ENCODE results near the gene GOLGA6B. TPM values are rescaled to one million over a fixed set of nuclear protein-coding genes. Genes with fewer than 3 reads are reported as not detected.
"Not testable (repeated sequence)": the region's sequence is repeated elsewhere in the genome, so short reads cannot be mapped to it uniquely, and the experiment has no call there.

Gene GOLGA6B
- total RNA-seq, 1 donor from 2014 or later = not detected

DNA sequence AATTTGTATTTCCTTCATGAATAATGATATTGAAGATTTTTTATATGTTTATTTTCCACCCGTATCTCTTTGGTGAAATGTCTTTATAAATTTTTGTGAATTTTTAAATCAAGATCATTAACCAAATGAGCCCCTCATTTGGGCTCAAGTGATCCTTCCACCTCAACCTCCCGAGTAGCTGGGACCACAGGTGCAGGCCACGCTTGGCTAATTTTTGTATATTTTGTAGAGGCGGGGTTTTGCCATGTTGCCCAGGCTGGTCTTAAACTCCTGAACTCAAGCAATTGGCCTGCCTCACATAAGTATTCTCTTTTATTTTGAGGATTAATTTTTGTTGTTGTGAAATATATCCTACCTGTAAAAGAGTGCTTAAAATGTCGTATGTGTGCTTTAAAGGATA lies 36.4 kb downstream of the GOLGA6B start:
- H3K27ac ChIP-seq = no peak overlapping the region
- H3K36me3 ChIP-seq = no peaks in the 10 kb centered on the region
- DNase-seq (ENCODE audit: extremely low spot score in 2 of 2) = no peak
- H3K9me3 ChIP-seq = no peaks in the 10 kb centered on the region
- H3K4me3 ChIP-seq = no peak overlapping the region
- TF ChIP-seq, protein P1, sequence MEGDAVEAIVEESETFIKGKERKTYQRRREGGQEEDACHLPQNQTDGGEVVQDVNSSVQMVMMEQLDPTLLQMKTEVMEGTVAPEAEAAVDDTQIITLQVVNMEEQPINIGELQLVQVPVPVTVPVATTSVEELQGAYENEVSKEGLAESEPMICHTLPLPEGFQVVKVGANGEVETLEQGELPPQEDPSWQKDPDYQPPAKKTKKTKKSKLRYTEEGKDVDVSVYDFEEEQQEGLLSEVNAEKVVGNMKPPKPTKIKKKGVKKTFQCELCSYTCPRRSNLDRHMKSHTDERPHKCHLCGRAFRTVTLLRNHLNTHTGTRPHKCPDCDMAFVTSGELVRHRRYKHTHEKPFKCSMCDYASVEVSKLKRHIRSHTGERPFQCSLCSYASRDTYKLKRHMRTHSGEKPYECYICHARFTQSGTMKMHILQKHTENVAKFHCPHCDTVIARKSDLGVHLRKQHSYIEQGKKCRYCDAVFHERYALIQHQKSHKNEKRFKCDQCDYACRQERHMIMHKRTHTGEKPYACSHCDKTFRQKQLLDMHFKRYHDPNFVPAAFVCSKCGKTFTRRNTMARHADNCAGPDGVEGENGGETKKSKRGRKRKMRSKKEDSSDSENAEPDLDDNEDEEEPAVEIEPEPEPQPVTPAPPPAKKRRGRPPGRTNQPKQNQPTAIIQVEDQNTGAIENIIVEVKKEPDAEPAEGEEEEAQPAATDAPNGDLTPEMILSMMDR (IDR thresholded peaks at IDR 0.05) = no peak
- no peak for TF ChIP-seq POLR2AphosphoS5 (IDR thresholded peaks at IDR 0.05; ENCODE audit: insufficient read depth in 1 of 2, low read depth in 1 of 2)
- no peak for TF ChIP-seq POLR2A (IDR thresholded peaks at IDR 0.05)
- intact Hi-C loops (cut with DNase I) = no loop called here
- no peaks in the 10 kb centered on the region for H3K27me3 ChIP-seq
- H3K4me1 ChIP-seq = peaks cover 8% of the 10 kb centered on the region

- H3K27me3 ChIP-seq = no peaks in the 10 kb centered on the region
- DNase-seq (ENCODE audit: extremely low spot score in 2 of 2) = no peak
Observed at GRCh38 chr15:72698938-72699337, 44.4 kb downstream of the GOLGA6B start.

DNA sequence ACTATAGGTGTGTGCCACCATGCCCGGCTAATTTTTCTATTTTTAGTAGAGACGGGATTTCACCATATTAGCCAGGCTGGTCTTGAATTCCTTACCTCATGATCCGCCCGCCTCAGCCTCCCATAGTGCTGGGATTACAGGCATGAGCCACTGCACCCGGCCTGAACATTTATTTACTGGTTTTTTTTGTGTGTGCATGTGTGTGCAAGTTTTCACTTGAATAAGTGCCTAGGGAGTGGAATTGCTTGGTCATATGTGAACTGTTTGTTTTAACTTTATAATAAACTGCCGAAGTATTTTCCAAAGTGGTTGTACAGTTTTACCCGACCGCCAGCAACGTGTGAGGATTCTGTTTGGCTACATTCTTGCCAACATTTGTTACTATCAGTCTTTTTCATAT lies 45.6 kb downstream of the GOLGA6B start:
- no peak overlapping the region for H3K4me3 ChIP-seq
- TF ChIP-seq POLR2A (IDR thresholded peaks at IDR 0.05) = no peak
- TF ChIP-seq, protein P1 (IDR thresholded peaks at IDR 0.05) = no peak
- no peak for TF ChIP-seq POLR2AphosphoS5 (IDR thresholded peaks at IDR 0.05; ENCODE audit: insufficient read depth in 1 of 2, low read depth in 1 of 2)
- H3K27ac ChIP-seq = no peak overlapping the region
- intact Hi-C loops (cut with DNase I) = no loop called here
- no peaks in the 10 kb centered on the region for H3K27me3 ChIP-seq
- no peaks in the 10 kb centered on the region for H3K4me1 ChIP-seq
- H3K9me3 ChIP-seq = no peaks in the 10 kb centered on the region
- H3K36me3 ChIP-seq = no peaks in the 10 kb centered on the region
- no peak for DNase-seq (ENCODE audit: extremely low spot score in 2 of 2)

More at GRCh38 chr15:72698938-72699337, 44.4 kb downstream of the GOLGA6B start:
- TF ChIP-seq POLR2AphosphoS5 (IDR thresholded peaks at IDR 0.05; ENCODE audit: insufficient read depth in 1 of 2, low read depth in 1 of 2) (no peak), POLR2A (IDR thresholded peaks at IDR 0.05) (no peak)
- TF ChIP-seq, protein P1 (IDR thresholded peaks at IDR 0.05) = no peak
- Histone ChIP-seq H3K4me3 (no peak overlapping the region), H3K36me3 (no peaks in the 10 kb centered on the region), H3K4me1 (no peaks in the 10 kb centered on the region), H3K9me3 (no peaks in the 10 kb centered on the region), H3K27ac (no peak overlapping the region)
- intact Hi-C loops (cut with DNase I) = no loop called here

DNA sequence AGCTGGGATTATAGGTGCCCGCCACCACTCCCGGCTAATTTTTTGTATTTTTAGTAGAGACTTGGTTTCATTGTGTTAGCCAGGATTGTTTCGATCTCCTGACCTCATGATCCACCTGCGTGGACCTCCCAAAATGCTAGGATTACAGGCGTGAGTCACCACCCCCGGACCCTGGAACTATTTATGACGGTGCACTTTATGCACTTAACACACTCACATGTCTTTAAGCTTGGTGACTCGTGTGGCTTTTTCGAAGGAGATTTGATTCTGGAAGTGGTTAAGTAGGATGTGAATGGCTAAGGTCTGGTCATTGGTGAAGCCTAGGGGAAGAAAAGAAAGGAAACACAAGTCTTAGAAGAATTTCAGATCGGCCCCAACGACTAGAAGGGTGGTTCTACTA lies 51.8 kb downstream of the GOLGA6B start:
- intact Hi-C loops (cut with DNase I) = no loop called here
- TF ChIP-seq POLR2AphosphoS5 (IDR thresholded peaks at IDR 0.05; ENCODE audit: insufficient read depth in 1 of 2, low read depth in 1 of 2) = no peak
- TF ChIP-seq POLR2A (IDR thresholded peaks at IDR 0.05) = no peak
- TF ChIP-seq, protein P1 (IDR thresholded peaks at IDR 0.05) = no peak

GRCh38 chr15:72708551-72709303 lies 54.2 kb downstream of the GOLGA6B start:
- H3K27ac ChIP-seq; intact Hi-C loops (cut with DNase I); H3K4me1 ChIP-seq; H3K27me3 ChIP-seq; H3K9me3 ChIP-seq; DNase-seq (ENCODE audit: extremely low spot score in 2 of 2); H3K4me3 ChIP-seq: not testable (repeated sequence)
- peaks cover 0 to 15% of the 10 kb centered on the region in 2 donors for H3K36me3 ChIP-seq

More for the DNA sequence above, 51.8 kb downstream of the GOLGA6B start:
- no peaks in the 10 kb centered on the region for H3K27me3 ChIP-seq
- H3K36me3 ChIP-seq = no peaks in the 10 kb centered on the region
- no peak overlapping the region for H3K27ac ChIP-seq
- no peaks in the 10 kb centered on the region for H3K9me3 ChIP-seq
- no peak for DNase-seq (ENCODE audit: extremely low spot score in 2 of 2)
- H3K4me1 ChIP-seq = no peaks in the 10 kb centered on the region
- no peak overlapping the region for H3K4me3 ChIP-seq

Small RNA genes within 50 kb of the gene (small RNA-seq; reads per million reads assigned to genes)
- gene RN7SL853P = not detected

Other genes with a start within 250 kb of the GOLGA6B start
- 54.8 TPM for gene ARIH1, start 180.4 kb upstream of the GOLGA6B start, total RNA-seq
- gene HIGD2B, start 31.5 kb downstream of the GOLGA6B start, total RNA-seq = not detected
- gene BBS4, start 31.5 kb downstream of the GOLGA6B start, total RNA-seq = 37.1 TPM
- gene ADPGK, start 129.1 kb downstream of the GOLGA6B start, total RNA-seq = 53.8 TPM